Hematopoietic multipotent progenitor cell treated with erythropoietin and hydrocortisone succinate and interleukin-3 and kit ligand, for 17 days (in vitro differentiated cells): ENCODE data around the gene ITPR2.
A peak's percentile ranks its signal among the peaks of the same experiment; 100 is the strongest.
"Not testable (repeated sequence)": the region's sequence is repeated elsewhere in the genome, so short reads cannot be mapped to it uniquely, and the experiment has no call there.

Experiments used
- DNase-seq: peaks from one replicate; pipeline ENCODE4 v3.0.0-alpha.2; 2015; ENCODE audit warnings: low spot score

Gene ITPR2

DNA sequence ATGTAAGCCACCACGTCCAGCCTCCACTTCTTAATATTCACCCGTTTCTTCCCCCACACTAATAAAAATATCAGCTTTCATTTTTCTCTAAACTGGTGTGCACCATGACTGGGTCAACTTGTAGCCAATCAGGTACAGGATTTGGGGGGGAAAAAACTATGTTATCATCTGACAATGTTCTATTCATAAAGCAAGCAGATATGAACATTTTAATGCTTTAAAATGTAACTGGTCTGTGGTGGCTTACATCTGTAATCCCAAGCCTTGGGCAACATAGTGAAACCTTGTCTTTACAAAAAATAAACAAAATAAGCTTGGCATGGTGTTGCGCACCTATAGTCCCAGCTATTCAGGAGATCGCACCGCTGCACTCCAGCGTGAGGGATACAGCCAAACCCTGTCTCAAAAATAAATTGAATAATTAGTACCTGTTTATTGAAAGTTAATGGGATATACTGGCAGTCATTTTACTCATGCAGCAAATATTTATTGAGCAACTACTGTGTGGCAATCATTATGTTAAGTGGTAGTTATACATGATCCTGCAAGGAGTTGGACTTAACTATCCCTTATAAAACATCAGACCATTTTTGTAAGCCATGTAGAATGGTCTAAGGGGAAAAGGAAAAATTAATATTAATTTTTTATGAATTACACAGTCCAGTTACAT lies 15.3 kb upstream of the ITPR2 start:
- DNase-seq: no peak

DNA sequence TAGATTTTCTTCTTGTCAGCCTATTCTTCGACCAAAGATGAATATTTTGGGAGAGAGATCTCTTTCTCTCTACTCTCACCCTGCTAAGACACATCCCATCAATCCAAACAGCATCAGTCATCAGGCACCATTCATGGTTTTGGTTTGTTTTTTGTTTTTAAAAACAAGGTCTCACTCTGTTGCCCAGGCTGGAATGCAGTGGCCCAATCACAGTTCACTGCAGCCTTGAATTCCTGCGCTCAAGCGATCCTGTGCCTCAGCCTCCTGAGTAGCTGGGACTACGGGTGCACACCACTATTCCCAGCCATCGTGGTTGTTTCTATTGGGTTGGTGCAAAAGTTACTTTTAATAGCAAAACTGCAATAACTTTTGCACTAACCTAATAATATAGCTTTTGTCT lies 14.4 kb upstream of the ITPR2 start:
- no peak for DNase-seq

DNA sequence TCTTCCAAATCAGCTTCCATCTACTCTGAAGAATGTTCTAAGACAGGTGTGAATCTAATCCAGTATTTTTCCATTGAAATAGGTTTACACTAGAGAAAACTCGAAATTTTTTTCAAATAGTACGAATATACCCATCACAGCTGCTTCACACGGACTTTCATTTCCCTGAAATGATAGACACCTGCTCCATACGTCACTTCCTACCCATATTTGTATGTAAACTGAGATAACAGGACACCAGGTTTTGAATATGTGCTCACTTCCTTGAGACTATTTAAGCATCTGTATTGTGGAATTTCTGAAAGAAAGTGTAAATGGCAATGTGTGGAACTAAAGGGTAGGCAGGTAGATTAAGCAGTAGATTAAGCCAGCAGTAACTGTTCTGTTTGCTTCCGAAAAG lies 13.4 kb upstream of the ITPR2 start:
- DNase-seq: no peak

DNA sequence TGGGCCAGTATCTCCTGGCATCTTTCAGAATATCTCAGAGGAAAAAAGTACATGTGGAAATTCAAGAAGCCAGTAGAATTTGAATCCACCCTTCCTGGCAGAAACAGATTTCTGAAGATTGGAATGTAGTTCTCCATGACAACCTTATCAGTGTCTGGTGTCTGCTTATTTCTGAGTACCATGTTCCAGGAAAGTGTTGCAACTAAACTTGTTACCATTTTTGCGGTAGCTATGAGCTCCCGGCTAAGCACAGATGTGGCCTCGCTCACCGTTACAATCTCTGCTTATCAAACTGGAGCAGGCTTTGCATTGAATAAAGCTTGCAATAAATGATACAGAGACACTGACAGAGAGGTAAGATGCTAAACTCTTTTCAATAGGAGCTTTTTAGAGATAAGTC lies 13.0 kb upstream of the ITPR2 start:
- peak; percentile 40 for DNase-seq

DNA sequence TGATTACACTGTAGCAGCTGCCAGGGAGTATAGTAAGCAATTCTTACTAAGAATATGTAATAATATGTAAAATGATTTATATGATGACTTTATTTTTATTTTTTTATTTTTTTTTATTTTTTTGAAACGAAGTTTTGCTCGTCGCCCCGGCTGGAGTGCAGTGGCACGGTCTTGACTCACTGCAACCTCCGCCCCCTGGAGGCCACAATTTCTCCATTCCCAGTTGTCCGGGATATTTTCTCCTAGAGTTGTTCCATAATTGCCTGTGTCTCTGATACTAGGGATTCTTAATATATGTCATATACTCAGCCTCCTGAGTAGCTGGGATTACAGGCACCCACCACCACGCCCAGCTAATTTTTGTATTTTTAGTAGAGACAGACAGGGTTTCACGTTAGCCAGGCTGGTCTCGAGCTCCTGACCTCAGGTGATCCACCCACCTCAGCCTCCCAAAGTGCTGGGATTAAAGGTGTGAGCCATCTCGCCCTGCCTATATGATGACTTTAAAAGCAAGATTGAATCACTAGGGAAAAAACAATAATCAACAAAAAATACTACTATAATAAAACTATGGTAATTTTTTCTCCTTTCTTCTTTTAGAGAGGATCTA lies 12.2 kb upstream of the ITPR2 start:
- DNase-seq: peak; percentile 47

DNA sequence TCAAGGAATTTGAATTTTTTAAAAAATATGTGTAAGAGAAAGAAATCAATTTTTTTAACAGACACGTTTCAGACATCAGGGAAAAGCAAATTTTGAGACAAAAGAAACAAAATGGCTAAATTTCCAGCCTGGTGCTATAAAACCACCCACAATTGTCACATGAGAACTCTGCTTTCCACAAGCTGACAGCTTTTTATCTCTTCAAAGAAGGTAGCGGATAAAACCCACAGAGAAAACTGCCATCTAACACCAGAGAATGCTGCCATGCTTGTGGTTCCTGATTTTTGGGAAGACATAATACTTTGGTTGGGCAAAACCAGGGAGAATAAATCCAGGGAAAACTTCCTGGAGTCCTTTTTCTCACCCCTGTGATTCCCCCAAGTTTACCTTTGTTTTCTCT lies 10.3 kb upstream of the ITPR2 start:
- DNase-seq: no peak

DNA sequence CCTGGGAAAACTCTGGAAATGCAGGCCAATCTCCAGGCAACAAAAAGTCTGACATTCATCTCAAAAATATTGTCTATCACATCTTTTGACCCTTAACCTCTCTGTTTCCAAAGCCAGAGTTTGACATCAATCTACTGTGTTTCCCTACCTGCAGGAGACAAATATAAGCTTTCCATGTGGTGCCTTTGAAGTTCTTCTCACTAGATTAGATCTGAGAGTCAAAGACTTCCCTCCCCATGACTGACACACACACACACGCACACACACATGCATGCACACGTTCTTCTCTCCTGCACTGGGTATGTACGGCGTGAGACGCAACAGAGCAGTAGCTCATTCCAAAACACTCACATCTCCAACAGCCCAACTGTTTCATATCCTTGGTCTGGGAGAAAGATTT lies 8.1 kb upstream of the ITPR2 start:
- no peak for DNase-seq

DNA sequence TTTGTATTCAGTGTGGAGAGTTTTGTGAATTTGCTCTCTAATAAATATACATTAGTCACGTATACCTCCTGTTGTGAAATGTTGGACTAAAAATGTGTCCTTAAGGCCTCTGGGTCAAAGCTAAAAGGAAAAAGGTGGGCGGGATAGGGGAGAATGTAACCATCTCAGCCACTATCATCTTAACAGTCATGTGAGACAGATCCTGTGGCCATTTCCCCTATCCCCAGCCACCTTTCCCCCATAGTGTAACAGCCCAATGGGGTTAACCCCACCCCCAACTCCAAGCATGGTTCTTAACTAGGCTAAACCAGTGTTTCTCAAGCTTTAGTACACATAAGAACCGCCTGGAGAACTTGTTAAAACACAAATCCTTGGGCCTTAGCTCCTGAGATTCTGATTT lies 6.5 kb upstream of the ITPR2 start:
- no peak for DNase-seq

DNA sequence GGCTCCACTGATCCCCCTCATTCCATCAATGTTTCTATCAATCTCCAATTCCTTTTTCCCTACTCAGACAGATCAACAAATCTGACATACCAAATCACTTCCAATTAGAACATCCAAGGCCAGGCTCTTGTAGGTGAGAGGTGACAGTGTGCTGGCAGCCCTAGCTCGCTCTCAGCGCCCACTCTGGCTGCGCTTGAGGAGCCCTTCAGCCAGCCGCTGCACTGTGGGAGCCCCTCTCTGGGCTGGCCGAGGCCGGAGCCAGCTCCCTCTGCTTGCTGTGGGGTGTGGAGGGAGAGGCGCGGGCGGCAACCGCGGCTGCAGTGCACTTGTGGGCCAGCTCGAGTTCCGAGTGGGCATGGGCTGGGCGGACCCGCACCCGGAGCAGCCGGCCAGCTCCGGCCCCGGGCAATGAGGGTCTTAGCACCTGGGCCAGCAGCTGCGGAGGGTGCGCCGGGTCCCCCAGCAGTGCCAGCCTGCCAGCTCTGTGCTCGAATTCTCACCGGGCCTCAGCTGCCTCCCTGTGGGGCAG lies 6.0 kb upstream of the ITPR2 start:
- no peak for DNase-seq

DNA sequence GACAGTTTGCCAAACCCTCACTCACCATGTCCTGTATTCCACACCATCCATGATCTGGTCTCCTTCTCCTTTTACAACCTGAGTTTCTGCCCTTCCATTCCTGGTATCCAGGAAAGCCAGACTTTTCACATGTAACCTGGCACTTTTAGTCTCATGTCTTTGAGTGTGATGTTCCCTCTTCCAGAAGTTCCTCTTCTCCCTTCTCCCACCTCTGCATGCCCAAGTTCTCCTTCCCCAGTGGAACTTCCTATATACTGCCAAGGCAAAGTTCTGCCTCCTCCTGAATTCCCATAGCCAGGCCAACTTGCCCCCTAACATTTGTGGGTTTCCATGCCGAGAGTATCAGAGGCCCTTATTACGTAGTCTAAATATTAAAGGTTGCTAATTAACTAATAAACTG lies 3.2 kb upstream of the ITPR2 start:
- no peak for DNase-seq

DNA sequence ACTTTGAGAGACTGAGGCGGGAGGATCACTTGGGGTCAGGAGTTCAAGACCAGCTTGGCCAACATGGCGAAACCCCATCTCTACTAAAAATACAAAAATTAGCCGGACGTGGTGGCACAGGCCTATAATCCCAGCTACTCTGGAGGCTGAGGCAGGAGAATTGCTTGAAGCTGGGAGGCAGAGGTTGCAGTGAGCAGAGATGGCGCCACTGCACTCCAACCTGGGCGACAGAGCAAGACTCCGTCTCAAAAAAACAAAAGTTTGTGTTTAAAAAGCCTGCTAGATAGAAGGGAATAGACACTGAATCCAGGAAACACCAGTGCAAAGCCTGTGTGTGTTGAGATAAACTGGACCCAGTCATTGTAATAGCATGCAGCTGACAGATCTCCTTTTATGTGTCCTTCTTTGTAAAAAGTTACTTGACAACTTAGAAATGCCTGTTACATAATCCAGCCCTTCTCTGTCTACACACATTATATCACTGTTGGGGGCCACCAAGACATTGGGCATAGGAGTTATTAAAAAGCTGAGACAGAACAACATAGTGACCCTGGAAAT lies 1.6 kb upstream of the ITPR2 start:
- not testable (repeated sequence) for DNase-seq

DNA sequence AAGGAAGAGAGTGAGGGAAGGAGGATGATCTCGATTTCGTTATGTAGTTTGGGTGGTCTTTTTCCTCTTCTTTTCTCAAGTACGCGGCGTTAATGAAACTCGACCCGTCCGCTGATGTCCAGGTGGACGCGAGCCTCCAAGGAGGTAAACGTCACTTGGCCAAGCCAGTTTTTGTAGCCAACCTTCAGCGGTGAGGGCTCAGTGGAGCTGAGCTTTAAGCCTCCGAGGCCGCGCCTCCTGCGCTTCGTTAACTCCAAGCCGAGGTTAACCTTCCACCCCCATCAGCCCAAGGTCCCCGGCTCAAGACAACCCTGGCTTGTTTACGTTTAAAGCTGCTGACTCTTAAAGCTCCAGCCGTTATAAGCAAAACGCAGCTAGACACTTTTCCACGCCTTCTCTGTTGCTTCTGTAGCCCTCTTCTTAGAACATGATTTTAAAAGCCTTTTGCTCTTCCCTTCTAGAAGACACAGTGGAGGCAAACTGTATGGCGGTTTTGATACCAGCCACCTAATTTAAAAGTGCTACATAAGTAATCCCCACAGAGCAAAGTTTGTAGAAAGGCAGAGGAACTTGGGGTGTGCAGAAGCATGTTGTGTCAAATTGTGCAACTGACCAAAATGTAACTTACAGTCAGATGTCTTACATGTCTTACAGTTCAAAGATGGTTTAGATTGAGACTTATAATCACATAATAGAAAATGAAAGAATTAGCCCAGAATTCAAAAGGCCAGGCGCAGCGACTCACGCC lies 923 bp upstream of the ITPR2 start:
- peak; percentile 15 for DNase-seq

DNA sequence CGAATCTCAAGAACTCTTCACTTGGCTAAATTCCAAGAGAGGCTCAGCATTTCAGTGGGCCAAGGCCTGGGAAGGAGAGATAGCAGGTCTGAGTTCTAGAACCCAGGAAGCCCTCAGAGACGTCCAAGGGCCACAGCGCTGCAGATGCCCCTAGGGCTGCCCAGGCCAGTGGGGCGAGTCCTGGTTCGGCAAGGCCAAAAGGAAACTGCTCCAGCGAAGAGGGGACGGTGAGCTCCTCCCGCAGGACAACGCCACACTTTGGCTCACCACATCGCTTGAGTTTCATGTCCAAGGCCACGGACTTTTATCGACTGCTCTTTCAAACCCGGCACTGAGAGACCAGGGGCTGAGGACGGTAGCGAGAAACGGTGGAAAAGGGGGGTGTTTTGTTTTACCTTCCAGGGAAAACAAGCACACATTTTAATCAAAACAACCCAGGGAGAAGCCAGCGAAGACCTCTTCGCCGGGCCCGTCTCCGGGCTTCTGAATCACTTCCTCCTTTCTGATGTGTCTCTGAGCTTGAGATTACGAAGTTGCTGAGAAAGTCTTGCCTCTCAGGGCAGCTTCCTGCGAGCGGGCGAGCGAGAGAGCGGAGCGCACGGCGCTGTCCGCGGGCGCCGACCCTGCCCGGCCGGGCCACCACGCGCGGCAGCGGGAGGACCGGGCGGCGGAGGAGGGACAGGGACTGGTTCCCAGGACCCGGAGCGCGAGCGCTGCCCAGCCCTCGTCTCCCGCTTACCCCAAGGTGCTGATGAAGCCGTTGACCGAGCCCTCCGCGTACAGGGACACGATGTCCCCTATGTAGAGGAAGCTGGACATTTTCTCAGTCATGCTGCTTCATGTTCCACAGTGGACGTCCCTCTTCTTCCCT lies 808 bp downstream of the ITPR2 start:
- DNase-seq: peak; percentile 78

DNA sequence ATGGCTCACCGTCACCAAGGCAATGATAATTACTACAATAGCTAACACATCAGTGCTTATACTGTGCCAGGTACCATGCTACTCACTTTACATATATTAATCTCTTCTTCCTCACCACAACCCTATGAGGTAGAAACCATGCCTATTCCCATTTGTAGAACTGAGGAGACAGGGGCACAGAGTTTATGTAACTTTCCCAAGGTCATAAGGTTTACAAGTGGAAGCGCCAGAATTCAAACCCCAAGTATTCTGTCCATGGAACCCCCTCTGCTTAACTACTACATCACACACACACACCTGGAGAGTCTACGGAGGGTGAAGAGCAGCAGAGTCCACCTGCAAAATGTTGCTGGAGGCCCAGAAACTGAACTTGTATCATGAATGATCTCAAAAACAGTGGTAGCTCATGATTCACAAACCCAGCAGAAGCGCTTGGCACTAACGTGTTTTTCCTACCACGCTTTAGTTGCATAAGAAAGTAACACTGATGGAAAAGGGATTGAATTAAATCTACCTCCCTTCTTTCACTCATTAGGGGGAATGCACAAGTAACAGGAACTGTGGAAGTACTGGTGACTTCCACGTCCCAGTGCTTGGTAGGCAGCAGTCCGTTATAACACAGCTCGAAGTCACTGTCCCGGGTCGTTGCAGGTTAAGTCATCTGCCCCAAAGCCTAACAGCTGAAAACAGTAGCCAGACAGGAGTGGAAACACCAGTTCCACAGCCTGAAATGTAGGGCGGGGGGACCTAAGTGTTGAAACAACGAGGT lies 2.0 kb downstream of the ITPR2 start:
- no peak for DNase-seq

DNA sequence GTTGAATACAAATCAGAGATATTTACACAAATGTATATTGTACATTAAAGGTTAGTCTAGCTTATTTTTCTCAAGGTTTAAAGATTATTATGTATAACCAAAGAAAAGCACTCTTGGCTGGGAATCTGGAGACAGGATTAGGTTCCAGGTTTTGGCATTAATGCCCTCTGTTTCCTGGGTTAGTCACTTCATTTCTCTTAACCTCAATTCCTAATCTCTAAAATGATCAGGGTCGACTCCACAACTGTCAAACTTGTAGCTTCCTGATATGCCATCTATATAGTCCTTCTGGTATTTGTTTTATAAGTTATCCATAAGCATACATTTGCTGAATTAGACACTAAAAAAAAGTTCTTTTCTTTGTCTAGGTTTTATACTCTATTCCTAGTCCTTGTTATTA lies 2.6 kb downstream of the ITPR2 start:
- no peak for DNase-seq

DNA sequence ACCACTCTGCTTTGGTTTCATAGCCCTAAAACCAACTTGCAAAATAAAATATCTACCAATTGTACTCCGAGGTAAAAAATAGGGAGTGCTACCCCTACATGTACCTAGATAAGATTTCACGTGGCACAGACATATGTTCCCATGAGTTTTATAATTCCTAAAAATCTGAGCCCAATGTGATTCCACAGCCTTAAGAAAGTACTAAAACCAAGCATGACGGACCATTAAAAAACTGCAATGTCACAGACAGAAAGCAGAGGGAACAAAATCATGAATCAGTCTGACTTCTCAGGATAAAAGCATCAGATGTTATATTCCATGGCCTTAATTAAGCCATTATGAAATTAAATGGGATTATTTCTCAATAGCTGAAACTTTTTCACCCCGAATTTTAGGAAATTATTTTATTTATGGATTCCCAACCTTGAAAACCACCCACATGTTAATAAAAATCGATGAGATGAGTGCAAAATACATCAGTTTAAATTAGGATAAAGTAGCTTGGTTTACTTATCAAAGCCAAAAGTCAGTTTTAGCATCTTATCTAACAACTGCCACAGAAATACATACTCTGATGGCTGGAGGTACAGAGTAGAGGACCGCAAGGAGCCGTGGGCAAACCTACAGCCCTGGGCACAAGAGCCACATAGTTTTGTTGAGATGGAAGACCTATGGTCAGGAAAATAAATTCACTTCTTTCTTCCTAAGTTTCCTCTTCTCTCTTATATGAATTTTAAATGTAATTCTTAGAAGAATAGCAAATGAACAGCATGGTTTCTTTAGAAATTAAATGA lies 4.5 kb downstream of the ITPR2 start:
- no peak for DNase-seq

DNA sequence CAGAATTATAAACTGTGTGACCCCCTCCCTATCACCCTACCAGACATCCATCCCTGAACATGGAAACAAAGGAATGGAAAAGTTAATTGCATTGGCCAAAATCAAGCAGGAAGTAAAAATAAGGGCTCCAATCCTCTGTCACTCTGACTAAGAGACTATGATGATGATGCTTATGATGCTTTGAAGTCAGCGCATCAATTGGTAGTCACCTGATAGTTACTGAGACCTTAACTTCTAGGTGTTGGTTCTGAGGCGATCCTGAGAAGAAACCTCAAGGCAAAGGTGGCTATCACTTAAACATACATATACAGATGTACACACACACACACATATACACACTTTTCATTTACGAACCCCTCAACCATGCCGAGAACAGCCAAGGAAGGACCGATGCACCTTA lies 6.6 kb downstream of the ITPR2 start:
- no peak for DNase-seq

DNA sequence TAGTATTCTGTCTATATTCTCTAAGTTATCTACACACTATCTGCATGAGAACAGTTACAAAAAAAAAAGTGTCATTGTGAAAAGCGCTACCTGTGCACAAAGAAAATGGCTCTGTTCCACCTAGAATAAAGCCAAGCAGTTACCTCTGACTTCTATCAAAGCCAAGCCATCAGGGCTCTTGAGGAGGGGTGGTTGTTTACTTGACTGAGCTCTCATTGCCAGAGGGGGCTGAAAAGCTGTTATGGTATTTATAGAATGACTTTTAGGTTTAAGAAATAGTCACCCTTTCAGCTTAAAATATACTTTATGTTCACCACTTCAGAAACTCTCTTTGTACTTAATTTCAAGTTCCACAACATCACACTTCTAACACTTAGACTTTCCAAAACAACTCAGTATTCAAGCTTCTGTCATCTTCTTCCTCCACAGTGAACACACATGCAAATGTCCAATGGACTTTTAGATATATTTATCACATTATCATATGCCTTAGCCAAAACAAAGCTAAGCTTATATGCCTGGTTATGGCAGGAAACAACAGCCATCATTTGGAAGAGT lies 7.5 kb downstream of the ITPR2 start:
- no peak for DNase-seq

DNA sequence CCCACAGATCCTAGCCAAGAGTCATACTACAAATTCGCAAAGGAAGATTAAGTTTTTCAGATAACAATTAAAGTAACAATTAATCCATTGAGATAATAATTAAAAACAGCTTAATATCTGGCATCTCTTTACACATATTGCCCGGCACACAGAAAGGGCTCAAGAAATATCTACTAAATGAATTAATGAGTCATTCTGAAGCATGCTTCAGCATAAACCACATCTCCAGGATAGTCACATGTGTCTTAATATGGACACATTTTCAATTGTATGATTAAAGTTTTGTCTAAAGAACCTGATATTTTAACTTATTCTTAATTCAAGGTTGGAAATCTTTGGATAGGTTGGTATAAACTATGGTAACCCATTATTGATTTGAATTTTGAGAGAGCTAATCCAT lies 9.6 kb downstream of the ITPR2 start:
- no peak for DNase-seq

DNA sequence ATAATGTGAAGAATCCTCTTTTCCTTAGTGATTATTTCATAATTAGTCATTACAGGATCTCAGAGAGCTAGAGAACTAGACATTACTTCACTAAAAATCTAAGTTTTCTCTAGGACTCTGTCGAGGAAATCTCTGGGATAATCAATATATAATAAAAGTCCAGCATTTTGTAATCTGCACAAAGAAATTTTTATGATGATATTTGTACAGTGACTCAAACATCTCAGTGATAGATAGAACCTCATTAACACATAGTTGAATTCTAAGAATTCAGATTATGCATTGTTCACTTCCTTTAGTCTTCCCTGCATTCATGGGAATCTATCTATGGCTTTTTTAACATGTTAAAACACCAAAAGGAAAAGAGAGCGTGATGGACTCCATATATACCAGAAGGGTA lies 11.0 kb downstream of the ITPR2 start:
- no peak for DNase-seq
